ENCODE measurements around the gene SRSF6. TPM values are rescaled to one million over a fixed set of nuclear protein-coding genes. Genes with fewer than 3 reads are reported as not detected.

The SRSF6 gene
- total RNA-seq, 3 donors from 2014 or later: 70.9 to 143 (median 114) TPM

DNA sequence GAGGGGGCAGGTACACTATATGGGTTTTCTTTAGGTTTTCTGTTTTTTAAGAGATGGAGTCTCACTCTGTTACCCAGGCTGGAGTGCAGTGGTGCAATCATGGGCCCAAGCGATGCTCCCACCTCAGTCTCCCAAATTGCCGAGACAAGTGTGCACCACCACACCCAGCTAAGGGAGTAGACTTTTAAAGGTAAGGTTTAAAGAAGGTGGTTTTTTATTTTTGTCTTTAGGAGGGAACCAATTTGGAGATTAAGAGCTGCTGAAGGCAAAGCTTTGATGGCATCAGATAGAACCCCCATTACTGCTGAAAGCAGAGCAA is 7.9 kb downstream of the SRSF6 start:
- Histone ChIP-seq H3K36me3 (peaks cover 11% of the 10 kb centered on the region), H3K27ac (no peak overlapping the region), H3K4me1 (no peaks in the 10 kb centered on the region), H3K27me3 (no peaks in the 10 kb centered on the region), H3K9me3 (no peaks in the 10 kb centered on the region), H3K4me3 (no peak overlapping the region)
- intact Hi-C loops (cut with DNase I; ENCODE audit: low total_unique reads): no loop called here
- DNase-seq (ENCODE audit: low spot score in 2 of 2): no peak
- TF ChIP-seq, protein P1, sequence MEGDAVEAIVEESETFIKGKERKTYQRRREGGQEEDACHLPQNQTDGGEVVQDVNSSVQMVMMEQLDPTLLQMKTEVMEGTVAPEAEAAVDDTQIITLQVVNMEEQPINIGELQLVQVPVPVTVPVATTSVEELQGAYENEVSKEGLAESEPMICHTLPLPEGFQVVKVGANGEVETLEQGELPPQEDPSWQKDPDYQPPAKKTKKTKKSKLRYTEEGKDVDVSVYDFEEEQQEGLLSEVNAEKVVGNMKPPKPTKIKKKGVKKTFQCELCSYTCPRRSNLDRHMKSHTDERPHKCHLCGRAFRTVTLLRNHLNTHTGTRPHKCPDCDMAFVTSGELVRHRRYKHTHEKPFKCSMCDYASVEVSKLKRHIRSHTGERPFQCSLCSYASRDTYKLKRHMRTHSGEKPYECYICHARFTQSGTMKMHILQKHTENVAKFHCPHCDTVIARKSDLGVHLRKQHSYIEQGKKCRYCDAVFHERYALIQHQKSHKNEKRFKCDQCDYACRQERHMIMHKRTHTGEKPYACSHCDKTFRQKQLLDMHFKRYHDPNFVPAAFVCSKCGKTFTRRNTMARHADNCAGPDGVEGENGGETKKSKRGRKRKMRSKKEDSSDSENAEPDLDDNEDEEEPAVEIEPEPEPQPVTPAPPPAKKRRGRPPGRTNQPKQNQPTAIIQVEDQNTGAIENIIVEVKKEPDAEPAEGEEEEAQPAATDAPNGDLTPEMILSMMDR (IDR thresholded peaks at IDR 0.05): no peak
- TF ChIP-seq POLR2A (IDR thresholded peaks at IDR 0.05) (no peak), POLR2AphosphoS5 (IDR thresholded peaks at IDR 0.05) (no peak)

DNA sequence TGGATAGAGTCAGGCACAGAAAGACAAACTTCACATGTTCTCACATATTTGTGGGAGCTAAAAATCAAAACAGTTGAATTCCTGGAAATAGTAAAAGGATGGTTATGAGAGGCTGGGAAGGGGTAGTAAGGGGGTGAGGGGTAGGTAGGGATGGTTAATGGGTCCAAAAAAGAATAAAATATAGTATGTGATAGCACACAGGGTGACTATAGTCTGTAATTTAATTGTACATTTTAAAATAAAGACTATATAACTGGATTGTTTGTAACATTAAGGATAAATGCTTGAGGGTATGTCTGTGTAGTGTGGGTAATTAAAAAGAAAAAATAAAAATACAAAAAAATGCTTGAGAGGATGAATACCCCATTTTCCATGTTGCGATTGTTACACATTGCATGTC is 9.9 kb downstream of the SRSF6 start:
- no peaks in the 10 kb centered on the region for H3K27me3 ChIP-seq
- TF ChIP-seq POLR2AphosphoS5 (IDR thresholded peaks at IDR 0.05) (no peak), POLR2A (IDR thresholded peaks at IDR 0.05) (no peak)
- TF ChIP-seq, protein P1 (IDR thresholded peaks at IDR 0.05): no peak
- no peak overlapping the region for H3K4me3 ChIP-seq
- no peak overlapping the region for H3K27ac ChIP-seq
- intact Hi-C loops (cut with DNase I; ENCODE audit: low total_unique reads): no loop called here
- no peaks in the 10 kb centered on the region for H3K9me3 ChIP-seq
- DNase-seq (ENCODE audit: low spot score in 2 of 2): no peak
- no peaks in the 10 kb centered on the region for H3K4me1 ChIP-seq
- H3K36me3 ChIP-seq: peaks cover 6% of the 10 kb centered on the region

DNA sequence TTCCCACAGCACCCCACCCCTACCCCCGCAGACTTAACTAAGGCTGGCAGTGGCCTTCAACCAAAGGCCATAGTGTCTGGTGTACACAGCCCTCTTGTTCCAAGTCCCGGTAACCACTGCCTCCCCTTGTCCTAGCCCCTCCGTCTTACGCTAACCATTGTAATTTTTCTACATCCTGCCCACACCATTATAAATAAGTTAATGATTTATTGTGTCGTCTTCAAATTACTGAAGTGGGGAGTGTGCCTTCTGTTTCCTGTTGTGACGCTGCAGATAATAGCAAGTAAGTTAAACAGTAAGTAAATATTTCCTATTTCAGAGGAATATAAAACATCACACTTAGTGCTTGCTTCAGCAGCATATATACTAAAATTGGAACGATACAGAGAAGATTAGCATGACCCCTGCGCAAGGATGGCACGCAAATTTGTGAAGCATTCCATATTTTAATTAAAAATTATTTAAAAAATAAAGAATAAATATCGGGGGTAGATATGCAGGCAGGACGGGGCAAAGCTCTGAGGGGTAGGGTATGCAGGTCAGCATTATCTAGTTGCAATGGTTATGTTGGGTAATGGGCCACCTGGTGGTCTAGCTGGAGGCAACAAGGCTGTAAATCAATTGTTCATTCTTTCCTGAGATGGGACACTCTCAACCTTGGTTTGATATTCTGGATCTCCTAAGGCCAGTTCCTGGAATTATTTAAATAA is 15.1 kb downstream of the SRSF6 start:
- Histone ChIP-seq H3K27ac (no peak overlapping the region), H3K4me1 (no peaks in the 10 kb centered on the region), H3K27me3 (no peaks in the 10 kb centered on the region), H3K4me3 (no peak overlapping the region), H3K9me3 (no peaks in the 10 kb centered on the region), H3K36me3 (no peaks in the 10 kb centered on the region)
- TF ChIP-seq, protein P1 (IDR thresholded peaks at IDR 0.05): no peak
- TF ChIP-seq POLR2AphosphoS5 (IDR thresholded peaks at IDR 0.05) (no peak), POLR2A (IDR thresholded peaks at IDR 0.05) (no peak)
- intact Hi-C loops (cut with DNase I; ENCODE audit: low total_unique reads): no loop called here
- DNase-seq (ENCODE audit: low spot score in 2 of 2): no peak

DNA sequence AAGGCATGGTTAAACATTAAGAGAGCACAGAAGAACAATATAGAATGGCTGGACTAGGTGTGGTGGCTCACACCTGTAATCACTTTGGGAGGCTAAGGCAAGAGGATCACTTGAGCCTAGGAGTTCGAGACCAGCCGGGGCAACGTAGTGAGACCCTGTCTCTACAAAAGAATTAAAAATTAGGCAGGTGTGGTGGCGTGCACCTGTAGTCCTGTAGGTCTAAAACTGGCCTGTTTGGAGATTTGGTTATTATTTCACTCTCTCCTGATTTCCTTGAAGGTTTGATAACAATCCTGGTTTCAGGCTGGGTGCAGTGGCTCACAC is 15.6 kb downstream of the SRSF6 start:
- Histone ChIP-seq H3K4me3 (no peak overlapping the region), H3K27ac (no peak overlapping the region), H3K4me1 (no peaks in the 10 kb centered on the region), H3K9me3 (no peaks in the 10 kb centered on the region), H3K27me3 (no peaks in the 10 kb centered on the region), H3K36me3 (no peaks in the 10 kb centered on the region)
- intact Hi-C loops (cut with DNase I; ENCODE audit: low total_unique reads): no loop called here
- no peak for TF ChIP-seq POLR2AphosphoS5 (IDR thresholded peaks at IDR 0.05)
- TF ChIP-seq, protein P1 (IDR thresholded peaks at IDR 0.05): no peak
- no peak for TF ChIP-seq POLR2A (IDR thresholded peaks at IDR 0.05)
- DNase-seq (ENCODE audit: low spot score in 2 of 2): no peak

DNA sequence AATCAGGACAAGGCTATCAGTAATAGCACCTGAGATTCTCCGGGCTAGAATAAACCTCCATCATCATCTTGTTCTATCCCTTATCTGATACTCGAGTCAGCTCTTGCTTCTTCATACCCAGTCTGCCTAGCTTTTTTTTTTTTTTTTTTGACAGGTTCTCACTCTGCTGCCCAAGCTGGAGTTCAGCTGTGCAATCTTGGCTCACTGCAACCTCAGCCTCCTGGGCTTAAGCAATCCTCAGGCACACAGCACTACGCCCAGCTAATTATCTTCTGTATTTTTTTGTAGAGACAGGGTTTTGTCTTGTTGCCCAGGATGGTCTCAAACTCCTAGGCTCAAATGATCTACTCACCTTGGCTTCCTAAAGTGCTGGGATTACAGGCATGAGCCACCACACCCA is 19.5 kb downstream of the SRSF6 start:
- no peaks in the 10 kb centered on the region for H3K36me3 ChIP-seq
- H3K4me3 ChIP-seq: no peak overlapping the region
- TF ChIP-seq, protein P1 (IDR thresholded peaks at IDR 0.05): no peak
- no peak for TF ChIP-seq POLR2A (IDR thresholded peaks at IDR 0.05)
- H3K27ac ChIP-seq: no peak overlapping the region
- H3K27me3 ChIP-seq: no peaks in the 10 kb centered on the region
- no peaks in the 10 kb centered on the region for H3K4me1 ChIP-seq
- H3K9me3 ChIP-seq: peaks cover 0 to 9% of the 10 kb centered on the region in 2 donors
- no peak for DNase-seq (ENCODE audit: low spot score in 2 of 2)
- intact Hi-C loops (cut with DNase I; ENCODE audit: low total_unique reads): no loop called here

Measured in breast epithelium (tissue), 4 donors.